ENCODE data around the gene PWWP2B.

The PWWP2B gene

DNA sequence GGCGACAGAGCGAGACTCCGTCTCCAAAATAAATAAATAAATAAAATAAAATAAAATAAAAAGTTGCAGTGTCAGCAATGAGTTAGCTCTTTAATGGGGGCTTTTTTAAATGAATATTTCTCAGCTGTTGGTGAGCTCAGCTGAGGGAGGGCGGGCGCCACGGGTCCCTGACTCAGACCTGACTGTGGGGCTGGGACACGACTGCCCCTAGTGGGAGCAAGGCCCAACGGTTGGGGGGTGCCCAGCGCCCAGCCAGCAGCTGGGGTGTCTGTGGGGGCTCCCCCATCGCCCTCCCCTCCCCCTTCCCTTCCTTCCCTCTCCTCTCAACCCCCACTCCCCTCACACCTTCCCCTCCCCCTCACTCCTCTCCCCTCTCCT lies 46.6 kb downstream of the PWWP2B start:
- DNase-seq (ENCODE audit: low read depth) = no peak
- no peak overlapping the region for H3K4me3 ChIP-seq (ENCODE audit: low read length)
- TF ChIP-seq, protein P1, sequence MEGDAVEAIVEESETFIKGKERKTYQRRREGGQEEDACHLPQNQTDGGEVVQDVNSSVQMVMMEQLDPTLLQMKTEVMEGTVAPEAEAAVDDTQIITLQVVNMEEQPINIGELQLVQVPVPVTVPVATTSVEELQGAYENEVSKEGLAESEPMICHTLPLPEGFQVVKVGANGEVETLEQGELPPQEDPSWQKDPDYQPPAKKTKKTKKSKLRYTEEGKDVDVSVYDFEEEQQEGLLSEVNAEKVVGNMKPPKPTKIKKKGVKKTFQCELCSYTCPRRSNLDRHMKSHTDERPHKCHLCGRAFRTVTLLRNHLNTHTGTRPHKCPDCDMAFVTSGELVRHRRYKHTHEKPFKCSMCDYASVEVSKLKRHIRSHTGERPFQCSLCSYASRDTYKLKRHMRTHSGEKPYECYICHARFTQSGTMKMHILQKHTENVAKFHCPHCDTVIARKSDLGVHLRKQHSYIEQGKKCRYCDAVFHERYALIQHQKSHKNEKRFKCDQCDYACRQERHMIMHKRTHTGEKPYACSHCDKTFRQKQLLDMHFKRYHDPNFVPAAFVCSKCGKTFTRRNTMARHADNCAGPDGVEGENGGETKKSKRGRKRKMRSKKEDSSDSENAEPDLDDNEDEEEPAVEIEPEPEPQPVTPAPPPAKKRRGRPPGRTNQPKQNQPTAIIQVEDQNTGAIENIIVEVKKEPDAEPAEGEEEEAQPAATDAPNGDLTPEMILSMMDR (conservative IDR thresholded peaks at IDR 0.05; ENCODE audit: low read depth, low read length) = peak; percentile 70

DNA sequence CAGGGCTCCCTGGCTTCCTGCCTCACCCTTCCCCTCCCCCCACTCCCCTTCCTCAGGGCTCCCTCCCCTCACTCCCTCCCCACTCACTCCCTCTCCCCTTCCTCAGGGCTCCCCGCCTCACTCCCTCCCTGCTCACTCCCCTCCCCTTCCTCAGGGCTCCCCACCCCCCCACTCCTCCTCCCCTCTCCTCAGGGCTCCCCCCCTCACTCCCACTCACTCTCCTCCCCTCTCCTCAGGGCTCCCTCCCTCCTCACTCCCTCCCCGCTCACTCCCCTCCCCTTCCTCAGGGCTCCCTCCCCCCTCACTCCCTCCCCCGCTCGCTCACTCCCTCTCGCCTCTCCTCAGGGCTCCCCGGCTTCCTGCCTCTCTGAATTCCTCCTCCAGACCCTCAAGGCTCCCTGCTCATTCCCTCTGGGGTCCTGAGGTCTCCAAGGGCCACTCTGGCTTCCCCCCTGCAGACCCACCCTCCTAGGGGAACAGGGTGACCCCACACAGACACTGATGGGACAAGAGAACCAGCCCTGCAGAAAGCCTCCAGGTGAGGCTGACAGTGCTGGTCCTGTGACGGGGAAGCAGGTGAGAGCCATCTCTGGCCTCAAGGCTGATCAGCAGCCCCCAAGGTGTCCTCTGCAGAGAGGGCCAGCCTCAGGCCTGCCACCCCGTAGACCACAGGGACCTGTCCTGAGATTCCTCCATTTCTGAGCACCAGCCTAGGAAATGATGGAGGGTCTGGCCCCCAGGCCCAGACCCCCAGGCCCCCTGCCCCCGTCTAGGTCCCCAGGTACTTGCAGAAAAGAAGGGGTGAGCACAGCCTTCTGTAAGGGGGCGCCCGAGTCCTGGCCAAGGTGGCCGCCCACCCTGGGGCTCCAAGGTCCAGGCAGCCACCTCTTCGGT lies 47.2 kb downstream of the PWWP2B start:
- no peak overlapping the region for H3K4me3 ChIP-seq (ENCODE audit: low read length)
- DNase-seq (ENCODE audit: low read depth) = no peak
- TF ChIP-seq, protein P1 (conservative IDR thresholded peaks at IDR 0.05; ENCODE audit: low read depth, low read length) = no peak

DNA sequence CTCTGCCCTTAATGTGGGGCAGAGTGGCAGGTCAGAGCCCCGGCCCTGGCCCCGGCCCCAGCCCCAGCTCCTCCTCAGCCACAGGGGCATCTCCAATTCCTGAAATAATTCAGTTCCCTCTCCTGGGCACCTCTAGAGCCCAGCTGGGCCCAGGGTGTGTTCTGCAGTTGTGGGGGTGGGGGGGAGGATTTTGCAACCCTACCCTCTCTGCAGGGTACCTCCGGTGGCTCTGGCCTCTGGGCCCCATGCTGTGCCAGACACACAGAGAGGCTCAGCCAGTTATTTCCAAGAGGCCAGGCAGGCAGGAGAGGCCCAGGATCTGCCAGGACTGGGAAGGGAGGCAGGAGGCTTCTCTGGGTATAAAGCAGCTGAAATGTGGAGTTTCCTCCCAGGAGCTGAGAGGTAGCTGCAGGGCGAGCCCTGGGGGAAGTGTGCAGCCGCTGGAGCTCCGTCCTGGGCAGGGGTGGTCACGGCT lies 47.9 kb downstream of the PWWP2B start:
- DNase-seq (ENCODE audit: low read depth) = no peak
- no peak overlapping the region for H3K4me3 ChIP-seq (ENCODE audit: low read length)
- TF ChIP-seq, protein P1 (conservative IDR thresholded peaks at IDR 0.05; ENCODE audit: low read depth, low read length) = no peak

DNA sequence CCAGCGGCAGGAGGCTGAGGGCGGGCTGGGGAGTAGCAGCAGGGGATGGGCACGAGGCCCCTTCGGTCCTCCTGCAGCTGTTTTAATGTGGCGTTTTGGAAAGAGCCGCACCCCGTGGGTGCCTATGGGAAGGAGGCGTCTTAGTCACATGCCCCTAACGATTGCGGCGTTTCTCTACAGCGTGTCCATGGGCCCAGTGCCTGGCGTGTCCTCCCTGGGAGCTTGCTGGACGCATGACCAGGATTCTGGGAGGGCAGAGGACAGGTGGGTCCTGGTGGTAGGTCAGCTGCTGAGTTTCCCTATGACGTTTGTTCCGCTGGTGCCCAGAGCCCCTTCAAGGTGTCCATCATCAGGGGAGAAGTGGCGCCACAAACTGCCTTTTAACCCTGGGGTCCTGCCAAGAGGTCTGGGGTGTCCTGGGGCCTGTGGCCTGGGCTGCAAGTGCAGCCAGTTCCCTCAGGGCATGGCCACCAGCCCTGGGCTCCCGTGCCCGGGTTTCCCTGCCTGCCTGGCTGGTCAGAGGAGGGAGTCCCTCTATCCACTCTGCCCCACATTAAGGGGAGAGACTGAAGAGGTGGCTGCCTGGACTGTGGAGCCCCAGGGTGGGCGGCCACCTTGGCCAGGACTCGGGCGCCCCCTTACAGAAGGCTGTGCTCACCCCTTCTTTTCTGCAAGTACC lies 48.7 kb downstream of the PWWP2B start:
- DNase-seq (ENCODE audit: low read depth) = no peak
- TF ChIP-seq, protein P1 (conservative IDR thresholded peaks at IDR 0.05; ENCODE audit: low read depth, low read length) = no peak
- H3K4me3 ChIP-seq (ENCODE audit: low read length) = no peak overlapping the region

DNA sequence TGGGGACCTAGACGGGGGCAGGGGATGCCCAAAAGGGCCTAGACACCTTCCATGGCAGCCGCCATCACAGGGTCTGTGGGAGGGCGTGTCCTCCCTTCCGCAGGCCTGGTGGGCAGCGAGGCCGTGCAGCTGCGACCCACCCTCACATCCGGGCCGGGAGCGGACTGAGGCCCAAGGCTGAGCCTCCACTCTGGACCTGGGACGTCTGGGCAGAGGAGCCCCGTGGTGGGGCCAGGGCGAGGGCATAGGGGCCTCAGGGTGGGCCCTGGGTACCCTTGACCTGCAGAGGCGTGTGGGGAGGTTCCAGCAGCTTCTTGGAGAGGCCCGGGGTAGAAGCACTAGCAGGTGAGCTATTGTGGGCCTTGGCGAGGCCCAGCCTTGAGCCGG lies 49.2 kb downstream of the PWWP2B start:
- TF ChIP-seq, protein P1 (conservative IDR thresholded peaks at IDR 0.05; ENCODE audit: low read depth, low read length) = no peak
- no peak overlapping the region for H3K4me3 ChIP-seq (ENCODE audit: low read length)
- no peak for DNase-seq (ENCODE audit: low read depth)

DNA sequence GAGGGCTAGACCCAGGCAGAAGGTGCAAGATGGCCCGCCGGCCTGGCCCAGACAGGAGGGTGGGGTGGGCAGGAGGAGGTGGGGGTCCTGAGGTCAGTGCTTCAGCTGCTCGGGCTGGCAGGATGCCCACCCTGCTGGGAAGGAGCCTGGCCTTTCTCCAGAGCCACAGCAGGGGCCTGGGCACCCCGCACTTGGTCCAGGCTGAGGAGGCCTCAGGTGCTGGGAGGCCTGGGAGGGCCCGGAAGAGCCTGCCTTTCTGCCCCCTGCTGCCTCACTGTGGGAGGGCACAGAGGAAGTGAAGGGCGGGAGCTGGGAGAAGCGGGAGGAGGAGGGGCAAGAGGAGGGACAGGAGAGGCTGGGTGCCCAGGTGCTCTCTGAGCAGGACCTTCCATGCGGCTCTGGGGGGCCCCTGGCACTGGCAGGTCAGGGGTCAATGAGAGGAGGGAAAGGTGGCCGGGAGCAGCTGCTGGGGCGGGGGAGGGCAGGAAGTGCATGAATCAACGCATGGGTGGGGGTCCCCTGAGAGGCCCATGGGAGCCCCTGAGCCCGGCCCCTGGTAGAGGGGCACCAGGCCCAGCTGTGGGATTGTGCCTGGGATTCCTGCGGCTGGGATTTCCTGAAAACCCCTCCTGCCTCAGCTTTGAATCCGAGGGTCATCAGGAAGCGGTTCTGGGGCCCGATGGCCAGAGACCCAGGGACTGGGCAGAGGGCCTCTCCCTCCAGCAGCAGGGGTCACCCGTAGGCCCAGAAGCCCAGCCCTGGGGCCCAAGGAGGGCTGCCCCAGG lies 49.9 kb downstream of the PWWP2B start:
- no peak for DNase-seq (ENCODE audit: low read depth)
- TF ChIP-seq, protein P1 (conservative IDR thresholded peaks at IDR 0.05; ENCODE audit: low read depth, low read length) = peak; percentile 70
- H3K4me3 ChIP-seq (ENCODE audit: low read length) = no peak overlapping the region
